PC-3 (cell line): ENCODE measurements around the gene CEBPZ.

Experiments used
- EZH2 ChIP-seq: fragments of 300-600 bp; sonication (generic); IDR thresholded peaks from one replicate; pipeline ENCODE4 v1.6.1; 2017; ENCODE audit warnings: antibody characterized with exemption, mild to moderate bottlenecking, low read length; ENCODE audit not compliant: unreplicated experiment
- EZH2phosphoT487 ChIP-seq: fragments of 300-600 bp; sonication (generic); IDR thresholded peaks from 2 replicates; pipeline ENCODE4 v1.6.1; 2018; ENCODE audit warnings: mild to moderate bottlenecking, antibody characterized with exemption, low read length, borderline replicate concordance
- TF ChIP-seq, protein P1 (sequence below): fragments of 300-600 bp; sonication (generic); conservative IDR thresholded peaks from 2 replicates; pipeline ENCODE4 v1.5.1; 2017; ENCODE audit warnings: antibody characterized with exemption, low read depth, mild to moderate bottlenecking, low read length

GRCh38 chr2:37189452-37190153 is 41.8 kb downstream of the CEBPZ start:
- TF ChIP-seq, protein P1, sequence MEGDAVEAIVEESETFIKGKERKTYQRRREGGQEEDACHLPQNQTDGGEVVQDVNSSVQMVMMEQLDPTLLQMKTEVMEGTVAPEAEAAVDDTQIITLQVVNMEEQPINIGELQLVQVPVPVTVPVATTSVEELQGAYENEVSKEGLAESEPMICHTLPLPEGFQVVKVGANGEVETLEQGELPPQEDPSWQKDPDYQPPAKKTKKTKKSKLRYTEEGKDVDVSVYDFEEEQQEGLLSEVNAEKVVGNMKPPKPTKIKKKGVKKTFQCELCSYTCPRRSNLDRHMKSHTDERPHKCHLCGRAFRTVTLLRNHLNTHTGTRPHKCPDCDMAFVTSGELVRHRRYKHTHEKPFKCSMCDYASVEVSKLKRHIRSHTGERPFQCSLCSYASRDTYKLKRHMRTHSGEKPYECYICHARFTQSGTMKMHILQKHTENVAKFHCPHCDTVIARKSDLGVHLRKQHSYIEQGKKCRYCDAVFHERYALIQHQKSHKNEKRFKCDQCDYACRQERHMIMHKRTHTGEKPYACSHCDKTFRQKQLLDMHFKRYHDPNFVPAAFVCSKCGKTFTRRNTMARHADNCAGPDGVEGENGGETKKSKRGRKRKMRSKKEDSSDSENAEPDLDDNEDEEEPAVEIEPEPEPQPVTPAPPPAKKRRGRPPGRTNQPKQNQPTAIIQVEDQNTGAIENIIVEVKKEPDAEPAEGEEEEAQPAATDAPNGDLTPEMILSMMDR: peak; percentile 36; the same call in 1 of the 2 replicates
- no peak for TF ChIP-seq EZH2phosphoT487
- TF ChIP-seq EZH2: no peak
